ENCODE data around the gene STRN4. TPM values are rescaled to one million over a fixed set of nuclear protein-coding genes. Genes with fewer than 3 reads are reported as not detected.

The STRN4 gene
- total and polyA plus RNA-seq, 2 donors (not counting 1 experiment from before 2014, with no cell fraction given): 111 to 112 TPM

DNA sequence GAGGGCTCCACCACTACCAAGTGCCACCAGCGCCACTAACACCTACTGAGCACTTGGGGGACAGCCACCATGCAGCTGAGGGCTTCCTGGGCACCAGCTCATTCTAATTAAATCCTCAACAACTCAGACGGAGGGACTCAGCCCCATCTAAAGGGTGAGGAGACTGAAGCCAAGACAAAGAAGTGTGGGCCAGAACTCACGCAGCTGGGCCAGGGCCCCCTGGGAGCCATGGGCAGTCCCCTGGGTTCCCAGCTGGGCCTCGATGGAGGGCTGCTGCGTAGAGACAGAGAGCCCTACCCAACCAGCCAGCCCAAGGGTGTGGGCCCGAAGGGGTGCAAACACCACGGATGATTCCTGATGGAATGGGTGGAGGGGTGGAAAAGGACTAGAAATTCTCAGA, 16.6 kb downstream of the STRN4 start:
- H3K4me1 ChIP-seq (ENCODE audit: control insufficient read depth in 2 of 2, insufficient read depth in 2 of 2, low read length in 2 of 2): peaks cover 10% of the 10 kb centered on the region in 2 donors
- H3K9ac ChIP-seq (ENCODE audit: low read length): no peak overlapping the region
- no peaks in the 10 kb centered on the region for H3K9me3 ChIP-seq (ENCODE audit: control extremely low read depth in 1 of 3, control insufficient read depth in 2 of 3, insufficient read depth in 1 of 3, low read length in 2 of 3)
- H3K4me1 Mint-ChIP-seq: peaks cover 26% of the 10 kb centered on the region
- ChIA-PET CTCF (interaction anchor here (0.9 to 14.9 kb wide), 15 partner anchors 8 to 117 kb away, joined by 3 to 353 read pairs (median 7); partner anchors contain the start of genes DACT3 and PRKD2), POLR2A (interaction anchor here (1.1 to 4.0 kb wide), 3 partner anchors 11 to 25 kb away, joined by 3 to 18 read pairs (median 12); no protein-coding TSS in a partner anchor)
- H3K4me2 ChIP-seq (replicated peaks; ENCODE audit: low read depth, low read length, poor library complexity, severe bottlenecking): no peak overlapping the region
- H3K79me2 ChIP-seq (ENCODE audit: control insufficient read depth, insufficient read depth, low read length): peaks cover 64% of the 10 kb centered on the region
- no peak for TF ChIP-seq EZH2 (IDR thresholded peaks at IDR 0.05; ENCODE audit: borderline replicate concordance, insufficient read depth, low read depth, low read length, poor library complexity, severe bottlenecking)
- TF ChIP-seq, protein P1, sequence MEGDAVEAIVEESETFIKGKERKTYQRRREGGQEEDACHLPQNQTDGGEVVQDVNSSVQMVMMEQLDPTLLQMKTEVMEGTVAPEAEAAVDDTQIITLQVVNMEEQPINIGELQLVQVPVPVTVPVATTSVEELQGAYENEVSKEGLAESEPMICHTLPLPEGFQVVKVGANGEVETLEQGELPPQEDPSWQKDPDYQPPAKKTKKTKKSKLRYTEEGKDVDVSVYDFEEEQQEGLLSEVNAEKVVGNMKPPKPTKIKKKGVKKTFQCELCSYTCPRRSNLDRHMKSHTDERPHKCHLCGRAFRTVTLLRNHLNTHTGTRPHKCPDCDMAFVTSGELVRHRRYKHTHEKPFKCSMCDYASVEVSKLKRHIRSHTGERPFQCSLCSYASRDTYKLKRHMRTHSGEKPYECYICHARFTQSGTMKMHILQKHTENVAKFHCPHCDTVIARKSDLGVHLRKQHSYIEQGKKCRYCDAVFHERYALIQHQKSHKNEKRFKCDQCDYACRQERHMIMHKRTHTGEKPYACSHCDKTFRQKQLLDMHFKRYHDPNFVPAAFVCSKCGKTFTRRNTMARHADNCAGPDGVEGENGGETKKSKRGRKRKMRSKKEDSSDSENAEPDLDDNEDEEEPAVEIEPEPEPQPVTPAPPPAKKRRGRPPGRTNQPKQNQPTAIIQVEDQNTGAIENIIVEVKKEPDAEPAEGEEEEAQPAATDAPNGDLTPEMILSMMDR (IDR thresholded peaks at IDR 0.05): no peak
- H3K4me3 Mint-ChIP-seq: no peak overlapping the region
- DNase-seq (no peak), ATAC-seq (ENCODE audit: low read depth) (no peak)
- intact Hi-C loops (cut with micrococcal nuclease): loop anchor here (5.0 kb wide), 1 partner anchor 37 kb away; no protein-coding TSS in a partner anchor
- no peaks in the 10 kb centered on the region for H3K9me3 Mint-ChIP-seq (ENCODE audit: insufficient read depth)
- no peak overlapping the region for H3K27ac Mint-ChIP-seq
- peaks cover 62% of the 10 kb centered on the region for H4K20me1 ChIP-seq (ENCODE audit: control insufficient read depth, insufficient read depth, low read length, poor library complexity, severe bottlenecking)
- no peaks in the 10 kb centered on the region for H3K27me3 Mint-ChIP-seq
- H3K27me3 ChIP-seq (replicated peaks in 1 of 4; ENCODE audit: control extremely low read depth in 1 of 4, control insufficient read depth in 3 of 4, insufficient read depth in 4 of 4, low read length in 3 of 4): no peaks in the 10 kb centered on the region
- H2AFZ ChIP-seq (ENCODE audit: insufficient read depth, low read depth, low read length, poor library complexity, severe bottlenecking): no peak overlapping the region
- peaks cover 1 to 92% of the 10 kb centered on the region in 2 experiments for H3K36me3 ChIP-seq (replicated peaks in 1 of 2; ENCODE audit: control extremely low read depth in 1 of 2, control insufficient read depth in 1 of 2, extremely low read depth in 1 of 2, insufficient read depth in 2 of 2, low read length in 1 of 2)
- no peak overlapping the region for H3K27ac ChIP-seq (ENCODE audit: low read length in 2 of 2)
- WGBS (ENCODE audit: insufficient coverage): 43% methylated on average over 6 of the region's 7 CpGs
- H3K4me3 ChIP-seq (ENCODE audit: control extremely low read depth in 1 of 5, extremely low read depth in 1 of 5, insufficient read depth in 1 of 5, low read depth in 2 of 5, low read length in 4 of 5): no peak overlapping the region

- Histone ChIP-seq H3K27ac (ENCODE audit: low read length in 2 of 2) (no peak overlapping the region), H4K20me1 (ENCODE audit: control insufficient read depth, insufficient read depth, low read length, poor library complexity, severe bottlenecking) (peaks cover 62% of the 10 kb centered on the region), H3K9me3 (ENCODE audit: control extremely low read depth in 1 of 3, control insufficient read depth in 2 of 3, insufficient read depth in 1 of 3, low read length in 2 of 3) (no peaks in the 10 kb centered on the region), H3K4me1 (ENCODE audit: control insufficient read depth in 2 of 2, insufficient read depth in 2 of 2, low read length in 2 of 2) (peaks cover 10 to 11% of the 10 kb centered on the region in 2 donors), H3K9ac (ENCODE audit: low read length) (no peak overlapping the region), H2AFZ (ENCODE audit: insufficient read depth, low read depth, low read length, poor library complexity, severe bottlenecking) (no peak overlapping the region), H3K4me2 (replicated peaks; ENCODE audit: low read depth, low read length, poor library complexity, severe bottlenecking) (peak overlapping the region; percentile 56), H3K36me3 (replicated peaks in 1 of 2; ENCODE audit: control extremely low read depth in 1 of 2, control insufficient read depth in 1 of 2, extremely low read depth in 1 of 2, insufficient read depth in 2 of 2, low read length in 1 of 2) (peaks cover 1 to 92% of the 10 kb centered on the region in 2 experiments), H3K4me3 (ENCODE audit: control extremely low read depth in 1 of 5, extremely low read depth in 1 of 5, insufficient read depth in 1 of 5, low read depth in 2 of 5, low read length in 4 of 5) (no peak overlapping the region), H3K27me3 (replicated peaks in 1 of 4; ENCODE audit: control extremely low read depth in 1 of 4, control insufficient read depth in 3 of 4, insufficient read depth in 4 of 4, low read length in 3 of 4) (no peaks in the 10 kb centered on the region), H3K79me2 (ENCODE audit: control insufficient read depth, insufficient read depth, low read length) (peaks cover 62% of the 10 kb centered on the region)
- Mint-ChIP-seq H3K9me3 (ENCODE audit: insufficient read depth) (no peaks in the 10 kb centered on the region), H3K27ac (peak overlapping the region; percentile 80), H3K4me3 (no peak overlapping the region), H3K27me3 (no peaks in the 10 kb centered on the region), H3K4me1 (peaks cover 30% of the 10 kb centered on the region)
- CTCF ChIA-PET: interaction anchor here (0.5 to 14.9 kb wide), 29 partner anchors 8 to 309 kb away, joined by 3 to 353 read pairs (median 5); partner anchors contain the start of genes CALM3, DACT3 and PRKD2
- DNase-seq (peak; percentile 87), ATAC-seq (ENCODE audit: low read depth) (peak; percentile 89)
- POLR2A ChIA-PET: interaction anchor here (0.6 to 4.0 kb wide), 6 partner anchors 10 to 24 kb away, joined by 3 to 18 read pairs (median 5); partner anchors contain the start of gene PRKD2
- intact Hi-C loops (cut with micrococcal nuclease): loop anchor here (1.0 to 5.0 kb wide), 5 partner anchors 10 to 37 kb away; partner anchors contain the start of genes FKRP and STRN4
- WGBS (ENCODE audit: insufficient coverage): 49% methylated on average over 20 of the region's 20 CpGs
- no peak for TF ChIP-seq EZH2 (IDR thresholded peaks at IDR 0.05; ENCODE audit: borderline replicate concordance, insufficient read depth, low read depth, low read length, poor library complexity, severe bottlenecking)
- TF ChIP-seq, protein P1 (IDR thresholded peaks at IDR 0.05): peak; percentile 92
These were observed 17.4 kb downstream of the STRN4 start for GRCh38 chr19:46728693-46729339.
